ENCODE results near the gene MAP4K5.

Gene MAP4K5

GRCh38 chr14:50383618-50384225, 148.6 kb downstream of the MAP4K5 start:
- no peaks in the 10 kb centered on the region for H3K9me3 Mint-ChIP-seq
- no peak overlapping the region for H3K4me3 Mint-ChIP-seq
- no peaks in the 10 kb centered on the region for H3K36me3 Mint-ChIP-seq
- no peak overlapping the region for H3K27ac Mint-ChIP-seq
- DNase-seq (ENCODE audit: low spot score in 2 of 2) (no peak), ATAC-seq (no peak)
- H3K4me1 Mint-ChIP-seq, result no peaks in the 10 kb centered on the region

GRCh38 chr14:50381823-50382287, 150.5 kb downstream of the MAP4K5 start:
- ATAC-seq, result no peak
- H3K4me1 Mint-ChIP-seq, result no peaks in the 10 kb centered on the region
- H3K4me3 Mint-ChIP-seq, result no peak overlapping the region
- H3K27ac Mint-ChIP-seq, result no peak overlapping the region
- no peaks in the 10 kb centered on the region for H3K9me3 Mint-ChIP-seq
- H3K36me3 Mint-ChIP-seq, result no peaks in the 10 kb centered on the region
- DNase-seq (ENCODE audit: low spot score in 2 of 2), result no peak

- H3K4me3 Mint-ChIP-seq, result no peak overlapping the region
- no peak for ATAC-seq
- H3K4me1 Mint-ChIP-seq, result no peaks in the 10 kb centered on the region
- H3K27ac Mint-ChIP-seq, result no peak overlapping the region
- H3K9me3 Mint-ChIP-seq, result no peaks in the 10 kb centered on the region
- DNase-seq (ENCODE audit: low spot score in 2 of 2), result no peak
- H3K36me3 Mint-ChIP-seq, result no peaks in the 10 kb centered on the region
Observed at GRCh38 chr14:50381008-50381407, 151.4 kb downstream of the MAP4K5 start.

DNA sequence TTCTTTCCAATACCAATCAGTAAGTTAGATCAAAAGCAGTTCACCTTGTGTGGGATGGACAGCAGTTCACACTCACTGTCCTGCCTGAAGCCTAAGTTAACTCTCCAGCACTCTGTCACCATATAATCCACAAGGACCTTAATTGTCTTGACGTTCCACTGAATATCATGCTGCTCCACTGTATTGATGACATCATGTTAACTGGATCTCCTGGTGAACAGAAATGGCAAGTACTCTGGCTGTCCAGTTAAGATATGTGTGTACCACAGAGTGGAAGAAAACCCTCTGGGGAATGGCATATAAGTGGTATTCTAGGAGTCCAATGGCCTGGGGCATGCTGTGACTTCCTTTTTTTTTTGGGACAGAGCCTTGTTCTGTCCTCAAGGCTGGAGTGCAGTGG, 151.9 kb downstream of the MAP4K5 start:
- ATAC-seq (no peak), DNase-seq (ENCODE audit: low spot score in 2 of 2) (no peak)
- Mint-ChIP-seq H3K4me3 (no peak overlapping the region), H3K4me1 (no peaks in the 10 kb centered on the region), H3K27ac (no peak overlapping the region), H3K36me3 (no peaks in the 10 kb centered on the region), H3K9me3 (no peaks in the 10 kb centered on the region)

GRCh38 chr14:50379563-50379962, 152.8 kb downstream of the MAP4K5 start:
- H3K36me3 Mint-ChIP-seq, result no peaks in the 10 kb centered on the region
- no peaks in the 10 kb centered on the region for H3K4me1 Mint-ChIP-seq
- H3K4me3 Mint-ChIP-seq, result no peak overlapping the region
- H3K27ac Mint-ChIP-seq, result no peak overlapping the region
- ATAC-seq, result no peak
- no peak for DNase-seq (ENCODE audit: low spot score in 2 of 2)
- H3K9me3 Mint-ChIP-seq, result no peaks in the 10 kb centered on the region

- no peak for ATAC-seq
Observed at GRCh38 chr14:50377550-50378085, 154.8 kb downstream of the MAP4K5 start.

GRCh38 chr14:50375760-50376159, 156.6 kb downstream of the MAP4K5 start:
- no peak overlapping the region for H3K27ac Mint-ChIP-seq
- H3K9me3 Mint-ChIP-seq, result no peaks in the 10 kb centered on the region
- no peak for ATAC-seq
- no peaks in the 10 kb centered on the region for H3K4me1 Mint-ChIP-seq
- no peak overlapping the region for H3K4me3 Mint-ChIP-seq
- H3K36me3 Mint-ChIP-seq, result no peaks in the 10 kb centered on the region
- no peak for DNase-seq (ENCODE audit: low spot score in 2 of 2)

More at GRCh38 chr14:50377550-50378085, 154.8 kb downstream of the MAP4K5 start:
- Mint-ChIP-seq H3K4me1 (no peaks in the 10 kb centered on the region), H3K4me3 (no peak overlapping the region), H3K36me3 (no peaks in the 10 kb centered on the region), H3K27ac (no peak overlapping the region), H3K9me3 (no peaks in the 10 kb centered on the region)
- no peak for DNase-seq (ENCODE audit: low spot score in 2 of 2)

DNA sequence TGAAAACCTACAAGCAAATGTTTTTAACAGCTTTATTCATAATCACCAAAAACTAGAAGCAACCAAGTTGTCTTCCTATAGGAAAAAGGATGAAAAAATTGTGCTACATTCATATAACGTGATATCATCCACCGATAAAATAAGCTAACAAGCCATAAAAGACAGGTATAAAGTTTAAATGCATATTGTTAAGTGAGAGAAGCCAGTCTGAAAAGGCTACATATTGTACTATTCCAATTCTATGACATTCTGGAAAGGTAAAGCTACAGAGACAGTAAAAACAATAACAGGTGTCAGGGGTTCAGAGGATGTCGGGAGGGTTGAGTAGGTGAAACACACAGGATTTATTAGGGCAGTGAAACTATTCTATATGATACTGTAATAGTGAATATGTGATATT, 158.4 kb downstream of the MAP4K5 start:
- H3K4me3 Mint-ChIP-seq, result no peak overlapping the region

DNA sequence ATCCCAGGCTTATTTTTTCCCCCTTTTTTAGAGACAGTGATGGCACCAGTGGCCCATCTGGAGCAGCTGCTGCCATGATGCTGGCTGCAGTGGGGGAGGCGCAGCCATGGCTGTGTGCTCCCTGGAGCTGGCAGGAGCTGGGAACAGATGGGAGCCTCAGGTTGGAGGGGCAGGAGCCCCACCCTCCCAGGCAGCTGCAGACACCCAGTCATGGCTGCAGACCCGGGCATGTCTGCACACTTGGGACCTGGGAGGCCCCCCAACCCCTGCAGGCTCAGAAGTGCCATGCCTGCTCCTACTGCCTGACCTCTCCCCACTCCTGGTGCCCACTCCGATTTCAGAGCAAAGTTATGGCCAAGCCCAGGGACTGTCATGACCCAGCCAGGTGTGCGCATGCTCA, 160.8 kb downstream of the MAP4K5 start:
- Mint-ChIP-seq H3K4me1 (peaks cover 6% of the 10 kb centered on the region), H3K4me3 (no peak overlapping the region), H3K9me3 (no peaks in the 10 kb centered on the region), H3K27ac (no peak overlapping the region), H3K36me3 (no peaks in the 10 kb centered on the region)
- ATAC-seq (no peak), DNase-seq (ENCODE audit: low spot score in 2 of 2) (no peak)

More for the DNA sequence above, 158.4 kb downstream of the MAP4K5 start:
- Mint-ChIP-seq H3K9me3 (no peaks in the 10 kb centered on the region), H3K36me3 (no peaks in the 10 kb centered on the region), H3K4me1 (no peaks in the 10 kb centered on the region), H3K27ac (no peak overlapping the region)
- ATAC-seq, result no peak
- no peak for DNase-seq (ENCODE audit: low spot score in 2 of 2)

Data from stimulated activated effector memory CD8-positive, alpha-beta T cell treated with anti-CD3 and anti-CD28 coated beads, Interleukin-12 subunit alpha, Interleukin-12 subunit beta, amount 100 ng/mL, for 72 hours (primary cell).